Large intestine (tissue), 3 donors: ENCODE data around the gene FCN2. TPM values are rescaled to one million over a fixed set of nuclear protein-coding genes. Genes with fewer than 3 reads are reported as not detected.

Experiments
- DNase-seq, 2 donors: peaks; one replicate each; pipeline versions ENCODE4 v3.0.0 to v3.0.0-alpha.2; 2013
- H3K27ac ChIP-seq: one replicate; pipeline ENCODE4 v1.5.1; 2013; ENCODE audit warnings: low read length
- H3K27me3 ChIP-seq: 2 replicates; pipeline ENCODE4 v1.6.1; 2013; ENCODE audit warnings: low read length; ENCODE audit not compliant: control insufficient read depth, insufficient read depth
- H3K36me3 ChIP-seq: 2 replicates; pipeline ENCODE4 v1.6.1; 2013; ENCODE audit warnings: low read length; ENCODE audit not compliant: control insufficient read depth, insufficient read depth
- H3K4me1 ChIP-seq: one replicate; pipeline ENCODE4 v1.6.1; 2013; ENCODE audit warnings: low read length; ENCODE audit not compliant: control insufficient read depth, insufficient read depth
- H3K4me3 ChIP-seq: one replicate; pipeline ENCODE4 v1.5.1; 2013; ENCODE audit warnings: low read length
- H3K9me3 ChIP-seq: one replicate; pipeline ENCODE4 v1.6.1; 2013; ENCODE audit warnings: mild to moderate bottlenecking, low read depth, low read length, moderate library complexity; ENCODE audit not compliant: control insufficient read depth
- WGBS: methylation state at CpG from one replicate; pipeline ENCODE4 v1.1.5; 2013; ENCODE audit warnings: low lambda C conversion rate; ENCODE audit not compliant: insufficient coverage; 5-methylcytosine and 5-hydroxymethylcytosine counted together
- polyA plus RNA-seq: library from polyadenylated mRNA; unstranded; fragments of 120-200 nt; gene quantifications from one replicate; pipeline ENCODE4 v1.2.1, GENCODE V29; 2013

FCN2 gene
- polyA plus RNA-seq, 1 donor = 0.04 TPM

DNA sequence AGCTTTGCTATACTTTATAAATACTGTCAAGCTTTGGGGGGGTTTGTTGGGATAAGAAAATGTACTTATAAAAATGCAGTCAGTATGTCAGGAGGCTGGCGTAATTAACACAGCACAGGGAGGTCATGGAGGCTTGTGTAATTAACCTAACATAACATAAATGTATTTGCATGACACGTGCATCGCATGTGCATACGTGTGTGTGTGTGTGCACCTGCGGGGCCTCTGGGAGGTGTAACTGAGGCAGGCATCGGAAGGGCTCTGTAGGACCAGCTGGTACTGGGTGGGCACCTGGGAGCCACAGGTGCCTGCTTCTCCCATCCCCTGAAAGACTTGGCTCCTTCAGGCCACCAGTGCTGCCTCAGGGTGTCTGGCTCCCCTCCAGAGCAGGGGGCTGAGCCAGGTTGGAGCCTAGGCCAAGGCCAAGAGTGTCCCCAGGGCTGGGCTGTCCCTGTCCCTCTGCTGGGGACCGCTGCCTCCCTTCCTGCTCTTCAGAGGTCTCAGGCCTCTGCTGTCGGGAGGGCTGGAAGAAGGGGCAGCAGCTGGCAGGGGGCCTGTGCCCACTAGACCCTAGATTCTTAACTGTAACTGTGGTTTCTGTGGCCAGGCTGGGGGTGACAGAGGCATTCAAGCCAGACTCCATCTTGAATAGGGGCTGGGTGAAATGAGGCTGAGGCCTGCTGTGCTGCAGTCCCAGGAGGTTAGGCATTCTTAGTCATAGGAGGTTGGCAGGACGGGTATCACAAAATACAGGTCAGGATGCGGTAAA is 9.0 kb downstream of the FCN2 start:
- Histone ChIP-seq H3K27ac (no peak overlapping the region), H3K9me3 (no peaks in the 10 kb centered on the region), H3K27me3 (peaks cover 4% of the 10 kb centered on the region), H3K4me1 (no peaks in the 10 kb centered on the region), H3K36me3 (no peaks in the 10 kb centered on the region), H3K4me3 (no peak overlapping the region)
- WGBS = no CpG with 5 or more reads among the region's 10 CpGs
- no peak for DNase-seq

GRCh38 chr9:134890155-134890495 is 9.5 kb downstream of the FCN2 start:
- peaks cover 4% of the 10 kb centered on the region for H3K27me3 ChIP-seq
- H3K4me1 ChIP-seq = no peaks in the 10 kb centered on the region
- WGBS = no CpG with 5 or more reads among the region's 5 CpGs
- no peak overlapping the region for H3K27ac ChIP-seq
- H3K9me3 ChIP-seq = no peaks in the 10 kb centered on the region
- no peak for DNase-seq
- no peaks in the 10 kb centered on the region for H3K36me3 ChIP-seq
- no peak overlapping the region for H3K4me3 ChIP-seq

- H3K4me3 ChIP-seq = no peak overlapping the region
- no CpG with 5 or more reads among the region's 8 CpGs for WGBS
Observed at GRCh38 chr9:134891053-134891452, 10.4 kb downstream of the FCN2 start.

GRCh38 chr9:134891713-134892112 is 11.1 kb downstream of the FCN2 start:
- Histone ChIP-seq H3K36me3 (no peaks in the 10 kb centered on the region), H3K27me3 (peaks cover 4% of the 10 kb centered on the region), H3K4me1 (no peaks in the 10 kb centered on the region), H3K9me3 (no peaks in the 10 kb centered on the region), H3K27ac (no peak overlapping the region), H3K4me3 (no peak overlapping the region)
- 67% methylated on average over 1 of the region's 5 CpGs for WGBS
- no peak for DNase-seq

More at GRCh38 chr9:134891053-134891452, 10.4 kb downstream of the FCN2 start:
- H3K4me1 ChIP-seq = no peaks in the 10 kb centered on the region
- H3K9me3 ChIP-seq = no peaks in the 10 kb centered on the region
- no peak overlapping the region for H3K27ac ChIP-seq
- no peaks in the 10 kb centered on the region for H3K36me3 ChIP-seq
- peaks cover 4% of the 10 kb centered on the region for H3K27me3 ChIP-seq
- no peak for DNase-seq

DNA sequence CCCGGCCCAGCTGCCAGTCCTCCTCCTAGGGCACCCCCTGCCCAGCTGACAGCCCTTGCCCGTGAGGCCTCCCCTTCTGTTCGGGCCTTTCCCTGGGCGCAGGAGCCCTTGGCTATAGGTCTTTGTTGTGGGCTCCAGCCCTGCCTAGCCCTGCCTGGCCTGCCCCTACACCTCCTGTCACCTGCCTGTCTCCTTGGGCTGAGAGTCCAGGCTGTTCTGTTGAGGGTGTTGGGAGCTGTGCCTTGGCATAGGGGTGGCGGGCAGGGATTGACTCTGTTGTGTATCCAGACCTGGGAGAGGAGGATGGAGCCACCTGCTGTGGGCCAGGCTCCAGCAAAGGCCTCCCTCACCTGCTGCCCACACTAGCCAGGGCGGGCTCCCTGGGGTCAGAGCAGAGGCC is 11.6 kb downstream of the FCN2 start:
- no peaks in the 10 kb centered on the region for H3K4me1 ChIP-seq
- H3K27me3 ChIP-seq = peaks cover 4% of the 10 kb centered on the region
- H3K36me3 ChIP-seq = no peaks in the 10 kb centered on the region
- no CpG with 5 or more reads among the region's 6 CpGs for WGBS
- H3K27ac ChIP-seq = no peak overlapping the region
- H3K4me3 ChIP-seq = no peak overlapping the region
- no peaks in the 10 kb centered on the region for H3K9me3 ChIP-seq
- DNase-seq = no peak

DNA sequence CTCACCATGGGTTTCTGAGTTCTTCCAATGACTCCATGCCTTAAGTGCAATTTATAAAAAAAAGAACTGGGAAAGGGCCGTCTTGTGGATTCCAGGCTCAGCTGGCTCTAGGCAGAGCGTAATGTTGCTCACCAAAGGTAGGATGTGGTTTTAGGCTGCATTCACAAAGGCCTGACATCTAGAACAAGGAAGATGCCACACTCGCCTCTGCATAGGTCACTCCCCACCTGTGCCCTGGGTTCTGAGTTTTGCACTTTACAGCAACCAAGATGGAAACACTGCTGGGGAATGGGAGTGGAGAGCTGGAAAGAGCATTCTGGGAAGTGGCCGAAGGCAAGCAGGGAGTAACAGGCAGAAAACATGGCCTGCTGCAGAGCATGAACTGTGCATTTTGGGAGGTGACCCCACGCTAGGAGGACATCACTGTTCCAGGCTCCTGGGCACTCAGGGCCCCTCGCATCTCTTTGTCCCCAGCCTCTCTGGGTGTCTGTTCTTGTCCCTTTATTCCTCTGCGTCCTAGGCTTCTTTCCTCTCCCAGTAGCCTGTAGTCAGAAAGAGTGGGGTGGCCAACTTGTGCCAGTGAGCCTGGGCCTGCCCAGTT is 12.3 kb downstream of the FCN2 start:
- Histone ChIP-seq H3K27me3 (peaks cover 3% of the 10 kb centered on the region), H3K4me3 (no peak overlapping the region), H3K4me1 (no peaks in the 10 kb centered on the region), H3K9me3 (no peaks in the 10 kb centered on the region), H3K36me3 (no peaks in the 10 kb centered on the region), H3K27ac (no peak overlapping the region)
- DNase-seq = no peak
- no CpG with 5 or more reads among the region's 7 CpGs for WGBS

DNA sequence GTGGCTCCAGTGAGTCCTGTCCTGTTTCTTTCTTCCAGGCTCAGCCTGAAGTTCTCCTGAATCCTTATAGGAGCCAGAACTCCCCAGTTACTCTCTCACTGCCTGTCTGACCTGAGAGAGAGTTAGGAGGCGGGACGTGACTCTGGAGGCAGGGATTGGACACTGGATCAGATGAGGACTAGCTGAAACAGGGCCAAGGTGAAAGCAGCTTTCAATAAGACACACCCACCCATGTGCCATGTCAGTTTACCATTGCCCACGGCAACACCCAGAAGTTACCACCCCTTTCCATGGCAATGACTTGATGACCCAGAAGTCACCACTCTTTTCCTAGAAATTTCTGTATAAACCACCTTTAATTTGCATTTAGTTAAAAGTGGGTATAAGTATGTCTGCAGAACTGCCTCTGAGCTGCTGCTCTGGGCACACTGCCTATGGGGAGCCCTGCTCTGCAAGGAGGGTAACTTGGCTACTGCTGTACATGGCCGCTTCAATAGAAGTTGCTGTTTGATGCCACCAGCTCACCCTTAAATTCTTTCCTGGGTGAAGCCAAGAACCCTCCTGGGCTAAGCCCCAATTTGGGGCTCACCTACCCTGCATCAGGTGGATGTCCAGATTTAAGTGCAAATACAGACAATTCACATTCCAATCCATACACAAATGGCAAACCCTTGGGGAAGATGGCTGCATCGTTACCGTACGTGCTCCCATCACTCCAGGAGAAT is 13.7 kb downstream of the FCN2 start:
- WGBS = no CpG with 5 or more reads among the region's 7 CpGs
- Histone ChIP-seq H3K27me3 (no peaks in the 10 kb centered on the region), H3K27ac (no peak overlapping the region), H3K36me3 (no peaks in the 10 kb centered on the region), H3K4me3 (no peak overlapping the region), H3K4me1 (no peaks in the 10 kb centered on the region), H3K9me3 (no peaks in the 10 kb centered on the region)
- DNase-seq = no peak

DNA sequence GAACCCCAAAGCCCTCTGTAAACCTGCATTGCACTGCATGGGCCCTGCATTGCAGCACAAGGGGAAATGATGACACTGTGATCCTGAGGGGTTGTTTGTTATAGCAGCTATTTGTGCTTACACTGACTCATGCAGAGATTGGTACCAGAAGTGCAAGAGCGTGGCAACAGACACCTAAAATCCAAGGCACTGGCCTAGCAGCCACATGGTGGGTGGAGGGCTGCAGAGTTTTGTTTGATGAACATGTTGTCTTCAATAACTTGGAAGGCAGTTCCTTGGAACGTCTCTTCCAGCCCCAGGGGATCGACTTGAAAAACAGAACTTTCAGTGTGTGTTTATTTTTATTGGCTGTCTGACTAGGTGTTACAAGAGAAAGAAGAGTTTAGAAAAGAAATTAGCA is 14.5 kb downstream of the FCN2 start:
- no peaks in the 10 kb centered on the region for H3K4me1 ChIP-seq
- WGBS = 75% methylated on average over 2 of the region's 3 CpGs
- H3K4me3 ChIP-seq = no peak overlapping the region
- no peak for DNase-seq
- no peaks in the 10 kb centered on the region for H3K9me3 ChIP-seq
- H3K27me3 ChIP-seq = no peaks in the 10 kb centered on the region
- no peaks in the 10 kb centered on the region for H3K36me3 ChIP-seq
- H3K27ac ChIP-seq = no peak overlapping the region

DNA sequence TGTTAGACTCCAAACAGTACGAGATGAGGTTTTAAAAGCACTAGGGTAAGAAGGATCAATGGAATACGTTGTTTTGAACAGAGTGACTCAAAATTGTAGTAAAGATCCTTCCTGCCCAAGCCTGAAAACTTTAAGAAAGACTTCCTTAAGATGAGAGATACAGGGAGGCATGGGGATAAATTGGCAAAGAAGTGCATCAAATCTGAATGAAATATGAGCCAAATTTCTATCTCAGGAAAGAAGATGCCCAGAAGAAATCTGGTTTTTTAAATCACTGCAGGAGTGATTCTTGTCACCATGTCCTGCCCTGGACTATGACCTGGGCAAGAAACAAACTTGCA is 14.9 kb downstream of the FCN2 start:
- no peaks in the 10 kb centered on the region for H3K4me1 ChIP-seq
- no peaks in the 10 kb centered on the region for H3K9me3 ChIP-seq
- WGBS = 66% methylated on average over 2 of the region's 2 CpGs
- H3K27me3 ChIP-seq = no peaks in the 10 kb centered on the region
- no peak for DNase-seq
- H3K27ac ChIP-seq = no peak overlapping the region
- no peaks in the 10 kb centered on the region for H3K36me3 ChIP-seq
- no peak overlapping the region for H3K4me3 ChIP-seq

DNA sequence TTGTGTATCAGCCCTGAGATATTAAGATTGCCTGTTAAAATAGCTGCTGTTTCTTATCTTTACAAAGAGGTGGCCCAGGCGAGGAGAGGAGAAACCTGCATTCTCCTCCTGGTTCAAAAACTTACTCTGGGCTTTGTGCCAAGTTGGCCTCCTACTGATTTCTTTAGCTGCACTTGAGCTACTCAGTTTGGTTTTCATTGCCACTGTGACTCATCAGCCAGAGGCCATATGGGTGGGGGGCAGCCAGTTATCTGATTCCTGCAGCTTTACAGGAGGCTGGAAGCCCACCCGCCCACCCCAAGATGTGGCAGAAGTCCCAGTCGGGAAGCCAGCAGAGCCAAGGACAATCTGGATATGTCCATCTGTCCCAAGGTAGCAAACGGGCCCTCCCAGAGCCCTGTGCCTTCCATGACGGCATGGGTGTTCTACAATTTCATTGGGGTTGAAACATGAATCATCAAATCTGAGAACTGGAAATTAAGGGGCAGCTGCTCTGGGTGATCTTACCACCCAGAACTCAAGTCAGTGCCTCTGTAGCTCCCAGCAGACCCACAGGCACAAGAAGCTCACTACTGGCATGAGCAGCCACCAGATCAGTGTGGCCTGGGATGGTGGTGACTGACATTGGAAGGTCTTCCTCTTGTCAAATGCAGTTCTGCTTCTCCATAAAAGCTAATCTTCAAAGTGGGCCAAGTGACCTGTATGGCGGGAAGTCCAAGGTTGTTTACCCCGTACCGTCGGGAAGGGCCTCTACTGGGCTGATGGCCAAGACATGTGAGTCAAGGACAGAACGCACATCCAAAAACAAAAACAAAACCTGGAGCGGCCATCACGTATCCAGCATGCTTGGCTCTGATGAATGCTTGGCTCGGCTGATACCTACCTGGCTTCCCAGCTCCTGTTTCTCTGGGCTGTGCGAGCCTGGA is 15.6 kb downstream of the FCN2 start:
- WGBS = 100% methylated on average over 1 of the region's 14 CpGs
- Histone ChIP-seq H3K27me3 (no peaks in the 10 kb centered on the region), H3K4me1 (no peaks in the 10 kb centered on the region), H3K27ac (no peak overlapping the region), H3K4me3 (no peak overlapping the region), H3K9me3 (no peaks in the 10 kb centered on the region), H3K36me3 (no peaks in the 10 kb centered on the region)
- DNase-seq = peak; percentile 15 to 23
